Bronchial epithelial cell (primary cell): Measurements from ENCODE around the gene SUSD6. TPM values are rescaled to one million over a fixed set of nuclear protein-coding genes. Genes with fewer than 3 reads are reported as not detected.

Experiments used
- DNase-seq: peaks from one replicate; pipeline ENCODE4 v3.0.0-alpha.2; 2010; ENCODE audit warnings: low read depth
- FAIRE-seq: peaks from 2 replicates; lab custom pipeline; 2011; peaks lifted over from hg19 to GRCh38; lab: Jason Lieb, UNC
- H3K27me3 ChIP-seq: 2 replicates; pipeline ENCODE4 v1.5.1; 2011; ENCODE audit warnings: low read length; ENCODE audit not compliant: control insufficient read depth, insufficient read depth
- H3K36me3 ChIP-seq: 2 replicates; pipeline ENCODE4 v1.5.1; 2011; ENCODE audit warnings: low read length; ENCODE audit not compliant: control insufficient read depth, insufficient read depth
- H3K4me3 ChIP-seq: 2 replicates; pipeline ENCODE4 v1.5.1; 2011; ENCODE audit warnings: mild to moderate bottlenecking, low read depth, low read length, control low read depth
- CTCF ChIP-seq: IDR thresholded peaks from 2 replicates; pipeline ENCODE4 v1.5.1; 2011; ENCODE audit warnings: mild to moderate bottlenecking, moderate library complexity, low read length, control low read depth, inconsistent platforms; ENCODE audit not compliant: insufficient read depth, severe bottlenecking
- total RNA-seq: library from RNA; depleted of rRNA; stranded (reverse); fragments of >200 nt; gene quantifications from 2 replicates; pipeline ENCODE4 v1.2.1, GENCODE V29; 2014

The SUSD6 gene
- total RNA-seq, 1 donor from 2014 or later, result 3.9 TPM

DNA sequence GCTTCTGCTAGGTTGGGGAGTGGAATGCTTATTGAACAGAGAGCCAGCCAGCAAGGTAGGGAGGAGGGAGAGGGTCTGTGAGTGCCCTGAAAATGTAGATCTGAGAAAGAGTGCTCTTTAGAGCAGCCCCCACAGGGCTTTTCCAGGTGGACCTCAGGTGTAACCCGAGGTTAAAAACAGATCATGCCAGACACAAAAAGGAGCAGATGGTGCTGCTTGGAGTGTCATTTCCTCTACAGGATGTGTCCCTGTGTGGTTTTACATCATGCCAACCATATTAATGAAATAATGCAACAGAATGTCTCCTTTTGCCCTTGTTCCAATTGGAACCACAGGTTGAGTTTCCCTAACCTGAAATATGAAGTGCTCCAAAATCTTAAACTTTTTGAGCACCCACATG lies 6.4 kb downstream of the SUSD6 start:
- Histone ChIP-seq H3K27me3 (no peaks in the 10 kb centered on the region), H3K4me3 (no peak overlapping the region), H3K36me3 (peaks cover 4% of the 10 kb centered on the region)
- no peak for TF ChIP-seq CTCF
- DNase-seq, result no peak
- no peak for FAIRE-seq

DNA sequence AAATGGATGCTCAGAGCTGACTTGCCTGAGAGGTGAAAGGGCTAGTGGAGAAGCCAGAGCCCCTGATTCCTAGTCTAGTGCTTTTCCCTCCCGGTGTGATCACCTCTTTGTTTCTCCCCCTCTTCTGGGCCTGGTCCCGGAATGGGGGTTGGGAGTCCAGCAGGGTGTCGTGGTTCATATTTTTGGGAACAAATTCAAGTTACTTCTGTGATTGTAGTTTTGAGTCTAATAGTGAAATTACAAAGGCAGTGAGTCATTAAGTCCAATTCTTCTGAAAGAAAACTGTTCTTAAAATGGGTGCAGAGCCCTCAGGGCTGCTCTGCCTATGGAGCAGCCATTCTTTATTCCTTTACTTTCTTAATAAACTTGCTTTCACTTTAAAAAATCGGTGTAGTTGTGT lies 7.6 kb downstream of the SUSD6 start:
- no peaks in the 10 kb centered on the region for H3K27me3 ChIP-seq
- no peak for DNase-seq
- no peak for TF ChIP-seq CTCF
- peaks cover 4% of the 10 kb centered on the region for H3K36me3 ChIP-seq
- FAIRE-seq, result no peak
- H3K4me3 ChIP-seq, result no peak overlapping the region

- no peak for TF ChIP-seq CTCF
- Histone ChIP-seq H3K27me3 (no peaks in the 10 kb centered on the region), H3K4me3 (no peak overlapping the region), H3K36me3 (peaks cover 4% of the 10 kb centered on the region)
- FAIRE-seq (no peak), DNase-seq (peak; percentile 33)
Observed at GRCh38 chr14:69620211-69620611, 8.8 kb downstream of the SUSD6 start.

- TF ChIP-seq CTCF, result no peak
- no peak overlapping the region for H3K4me3 ChIP-seq
- H3K27me3 ChIP-seq, result no peaks in the 10 kb centered on the region
- no peak for FAIRE-seq
- no peak for DNase-seq
- H3K36me3 ChIP-seq, result peaks cover 1% of the 10 kb centered on the region
Observed at GRCh38 chr14:69620981-69621380, 9.6 kb downstream of the SUSD6 start.

DNA sequence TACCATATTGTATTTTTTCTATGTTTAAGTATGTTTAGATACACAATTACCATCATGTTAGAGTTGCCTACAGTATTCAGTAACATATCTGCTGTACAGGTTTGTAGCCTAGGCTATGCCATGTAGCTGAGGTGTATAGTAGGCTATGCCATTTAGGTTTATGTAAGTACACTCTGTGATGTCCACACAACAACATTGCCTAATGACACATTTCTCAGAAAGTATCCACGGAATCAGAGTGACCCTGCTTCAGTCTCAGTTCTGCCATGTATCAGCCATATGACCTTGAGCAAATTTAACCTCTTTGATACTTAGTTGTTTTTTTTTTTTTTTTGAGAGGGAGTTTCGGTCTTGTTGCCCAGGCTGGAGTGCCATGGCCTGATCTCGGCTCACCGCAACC lies 12.7 kb downstream of the SUSD6 start:
- TF ChIP-seq CTCF, result no peak
- no peaks in the 10 kb centered on the region for H3K27me3 ChIP-seq
- FAIRE-seq (no peak), DNase-seq (no peak)
- no peaks in the 10 kb centered on the region for H3K36me3 ChIP-seq
- no peak overlapping the region for H3K4me3 ChIP-seq

DNA sequence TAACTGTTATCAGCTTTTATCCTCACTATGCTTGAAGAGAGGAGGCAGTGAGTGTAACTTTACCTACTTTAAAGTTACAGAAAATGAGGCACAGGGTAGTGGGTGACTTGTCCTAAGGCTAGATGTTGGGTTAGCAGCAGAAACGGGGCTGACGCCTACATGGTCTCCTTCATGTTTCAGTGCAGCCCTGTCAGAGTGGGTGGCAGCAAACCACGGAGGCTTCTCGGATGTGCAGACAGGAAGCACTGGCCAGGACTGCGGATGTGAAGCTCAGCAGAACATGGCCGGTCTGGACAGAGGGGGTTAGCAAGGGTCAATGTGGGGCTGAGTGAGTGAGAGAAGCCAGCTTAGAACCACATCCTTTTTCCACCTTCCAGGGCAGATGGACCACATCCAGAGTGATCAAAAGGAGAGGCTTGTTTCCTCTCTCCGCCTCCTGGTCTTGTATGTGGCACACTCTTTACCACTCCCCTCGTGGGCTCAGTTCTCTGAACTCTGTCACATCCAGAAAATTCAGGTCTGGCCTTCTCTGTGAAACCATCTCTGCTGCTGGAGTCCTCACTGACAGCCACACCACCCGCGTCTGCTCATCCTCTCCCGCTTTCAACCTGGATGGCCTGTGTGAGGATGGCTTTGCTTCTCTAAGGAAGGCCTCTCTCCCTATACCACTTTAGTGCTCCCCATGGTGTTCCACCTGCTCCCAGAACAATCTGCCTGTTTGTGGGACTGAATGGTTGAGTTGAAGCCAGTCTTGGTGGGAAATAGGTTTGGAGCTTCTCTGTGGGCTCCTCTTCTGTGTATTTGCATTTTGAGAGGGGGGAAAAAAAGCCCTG lies 14.1 kb downstream of the SUSD6 start:
- Histone ChIP-seq H3K4me3 (no peak overlapping the region), H3K27me3 (no peaks in the 10 kb centered on the region), H3K36me3 (no peaks in the 10 kb centered on the region)
- no peak for DNase-seq
- FAIRE-seq, result no peak
- no peak for TF ChIP-seq CTCF
